Fibroblast of the conjunctiva (primary cell): ENCODE data around the gene KRTAP7-1.

Source experiments
- DNase-seq: peaks from one replicate; pipeline ENCODE4 v3.0.0-alpha.2; 2010; ENCODE audit warnings: low read depth

Gene KRTAP7-1

GRCh38 chr21:30829659-30830058 lies at the start of gene KRTAP7-1:
TSS of gene KRTAP7-1 (minus strand) at chr21:30829759. CDS start at chr21:30829698, 61 bp downstream.
- DNase-seq = no peak

GRCh38 chr21:30874526-30874925 lies 45.0 kb upstream of the KRTAP7-1 start:
- DNase-seq = no peak

DNA sequence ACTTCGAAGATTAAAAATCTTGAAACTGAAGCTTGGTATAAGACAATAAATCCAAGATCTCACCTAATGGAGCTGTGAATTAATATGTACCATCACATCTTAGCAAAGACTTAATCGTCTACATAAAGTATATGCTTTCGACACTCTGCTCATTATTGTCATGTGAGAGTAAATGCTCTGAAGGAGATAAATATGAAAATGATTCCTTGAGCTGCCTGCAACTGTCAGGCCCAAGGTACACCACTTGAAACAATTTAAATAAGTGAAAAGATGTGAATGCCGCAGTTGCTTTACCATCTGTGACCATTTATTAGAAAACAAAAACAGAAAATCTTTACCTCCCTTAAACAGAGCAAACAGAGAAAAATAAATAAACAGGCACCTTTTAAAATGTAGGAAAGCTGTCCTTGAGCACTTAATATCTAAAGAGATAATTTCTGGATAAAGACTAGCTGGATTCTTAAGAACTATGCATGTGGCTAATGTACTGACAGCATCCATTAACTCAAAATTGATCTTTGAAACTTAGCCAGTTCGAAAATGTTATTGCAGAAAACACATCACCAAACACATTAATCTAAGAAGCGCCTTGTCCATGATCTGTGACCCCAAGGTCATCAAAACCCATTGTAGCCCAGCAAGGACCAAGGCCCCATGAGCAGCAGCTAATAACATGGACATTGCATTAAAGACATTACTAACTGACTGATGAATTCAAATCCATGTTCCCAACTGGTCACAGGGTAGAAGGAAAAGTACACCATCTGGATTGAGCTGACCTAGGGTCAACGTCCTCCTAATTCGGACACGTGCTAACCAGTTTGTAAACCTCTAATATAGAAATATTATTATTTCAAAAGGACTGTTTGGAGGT lies 18.3 kb upstream of the KRTAP7-1 start:
- DNase-seq = no peak

DNA sequence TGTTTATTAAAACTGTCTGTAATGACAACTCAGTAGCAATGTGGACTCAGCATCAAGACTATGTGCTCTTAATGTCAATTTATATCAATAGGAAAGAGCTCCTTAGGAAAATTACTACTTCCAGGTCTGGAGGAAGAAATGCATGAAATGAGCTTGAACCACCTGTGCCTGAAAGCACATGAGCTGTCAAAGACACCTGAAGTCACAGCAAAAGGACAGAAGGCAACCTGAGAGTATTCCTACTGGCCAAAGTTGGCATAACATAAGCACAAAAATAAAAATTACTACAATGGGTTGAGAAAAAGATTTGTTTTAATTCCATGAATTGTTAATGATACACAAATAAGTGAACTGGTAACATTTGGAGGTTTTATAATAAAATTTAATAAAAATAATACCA lies 13.4 kb upstream of the KRTAP7-1 start:
- no peak for DNase-seq

DNA sequence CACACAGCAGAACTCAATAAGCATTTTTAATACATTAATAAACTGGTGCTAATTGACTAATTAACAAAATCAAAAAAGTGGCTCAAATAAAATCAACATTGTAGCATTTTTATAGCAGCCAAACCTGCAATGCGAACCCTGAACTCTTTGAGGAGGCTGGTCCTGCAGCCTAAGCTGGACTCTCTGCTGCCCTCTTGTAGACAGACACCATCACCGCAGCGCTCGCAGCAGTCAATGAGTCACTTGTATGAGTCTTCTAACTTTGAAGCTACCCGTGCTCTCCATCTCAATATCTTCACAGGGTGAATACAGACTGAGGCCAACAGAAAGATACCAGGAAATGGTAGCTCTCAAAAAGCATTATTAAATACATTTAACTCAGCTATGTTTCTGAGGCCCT lies 9.7 kb upstream of the KRTAP7-1 start:
- DNase-seq = no peak

- no peak for DNase-seq
Measured at GRCh38 chr21:30838536-30838935, 9.0 kb upstream of the KRTAP7-1 start.

DNA sequence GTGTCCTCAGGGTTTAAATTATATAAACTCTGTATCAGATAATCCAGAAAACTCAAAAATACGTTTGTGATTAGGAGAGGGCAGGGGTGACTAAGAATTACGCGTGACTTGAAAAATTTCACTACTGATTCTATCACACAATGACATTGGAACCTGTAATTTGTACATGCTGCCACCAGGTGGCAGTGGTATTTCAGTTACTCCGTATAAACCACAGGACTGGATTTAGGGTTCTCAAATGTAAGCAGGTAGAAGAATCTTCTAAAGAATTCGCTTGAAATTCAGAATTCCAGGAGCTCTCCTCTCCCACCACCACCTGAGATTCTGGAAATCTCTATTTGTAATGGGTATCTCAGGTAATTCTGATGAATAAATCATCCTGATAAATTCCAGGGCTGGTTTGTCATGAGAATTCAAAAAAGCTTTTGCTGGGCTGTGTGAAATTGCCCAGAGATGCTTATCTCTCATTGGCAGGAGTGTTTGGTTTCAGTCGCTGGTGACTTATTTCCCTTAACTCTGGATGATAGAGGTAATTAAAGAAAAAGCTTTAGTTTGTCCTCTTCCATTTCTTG lies 1.7 kb upstream of the KRTAP7-1 start:
- DNase-seq = no peak

- no peak for DNase-seq
Measured at GRCh38 chr21:30818837-30819610, 10.5 kb downstream of the KRTAP7-1 start.

DNA sequence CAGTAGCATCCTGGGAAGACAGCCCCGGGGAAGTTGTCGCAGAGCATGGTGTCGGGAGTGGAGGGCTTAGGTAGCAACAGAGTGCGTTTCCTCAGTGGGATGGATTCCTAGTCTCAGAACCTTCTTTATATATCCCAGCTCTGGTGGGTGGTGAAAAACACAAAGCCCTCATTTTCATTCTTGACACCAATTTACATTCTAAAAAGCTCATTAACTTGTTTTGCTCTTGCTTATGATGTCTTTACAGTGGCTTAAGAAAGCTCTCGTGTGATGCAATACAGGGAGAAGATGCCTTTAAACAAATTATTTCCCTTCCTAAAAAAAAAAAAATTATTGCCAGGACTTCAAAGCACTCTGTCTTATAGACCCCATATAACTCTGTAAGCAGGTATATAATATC lies 16.4 kb downstream of the KRTAP7-1 start, which contains the start of gene KRTAP8-1:
KRTAP8-1 (minus strand) TSS at position 101 of the 400 bp plus-strand sequence; CDS start at position 47, 54 bp downstream.
- no peak for DNase-seq

DNA sequence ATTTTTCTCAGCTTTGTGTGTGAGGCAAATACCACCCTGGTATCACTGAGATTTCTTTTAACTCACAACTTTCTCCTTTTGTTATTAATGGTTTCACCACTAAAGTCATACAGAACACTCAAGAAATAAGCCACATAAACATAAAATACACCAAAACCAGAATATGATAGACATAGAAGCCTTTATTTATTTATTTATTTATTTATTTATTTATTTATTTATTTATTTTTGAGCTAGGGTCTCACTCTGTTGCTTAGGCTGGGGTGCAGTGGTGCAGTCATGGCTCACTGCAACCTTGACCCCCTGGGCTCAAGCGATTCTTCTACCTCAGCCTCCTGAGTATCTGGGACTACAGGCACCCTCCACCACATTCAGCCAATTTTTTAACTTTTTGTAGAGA lies 29.0 kb downstream of the KRTAP7-1 start:
- DNase-seq = no peak

- no peak for DNase-seq
Measured at GRCh38 chr21:30793581-30794314, 35.8 kb downstream of the KRTAP7-1 start.

GRCh38 chr21:30779249-30779648 lies 50.3 kb downstream of the KRTAP7-1 start:
- no peak for DNase-seq
